Sigmoid colon (tissue), 4 donors: ENCODE data around the gene SIPA1L3.

Experiments
- POLR2AphosphoS5 ChIP-seq, 4 donors: sonication (generic); formaldehyde crosslinking; IDR thresholded peaks; one replicate each; pipeline ENCODE4 v1.6.1; 2017; ENCODE audit warnings: antibody characterized with exemption in 4 of 4
- TF ChIP-seq, protein P1 (sequence below), 4 experiments: fragments of 450-650 bp in 3 of 4; fragments of 200-600 bp in 1 of 4; IDR thresholded peaks; one replicate each; pipeline ENCODE4 v1.5.1; 2016 to 2019; ENCODE audit warnings: antibody characterized with exemption in 4 of 4, mild to moderate bottlenecking in 3 of 4, moderate library complexity in 2 of 4

DNA sequence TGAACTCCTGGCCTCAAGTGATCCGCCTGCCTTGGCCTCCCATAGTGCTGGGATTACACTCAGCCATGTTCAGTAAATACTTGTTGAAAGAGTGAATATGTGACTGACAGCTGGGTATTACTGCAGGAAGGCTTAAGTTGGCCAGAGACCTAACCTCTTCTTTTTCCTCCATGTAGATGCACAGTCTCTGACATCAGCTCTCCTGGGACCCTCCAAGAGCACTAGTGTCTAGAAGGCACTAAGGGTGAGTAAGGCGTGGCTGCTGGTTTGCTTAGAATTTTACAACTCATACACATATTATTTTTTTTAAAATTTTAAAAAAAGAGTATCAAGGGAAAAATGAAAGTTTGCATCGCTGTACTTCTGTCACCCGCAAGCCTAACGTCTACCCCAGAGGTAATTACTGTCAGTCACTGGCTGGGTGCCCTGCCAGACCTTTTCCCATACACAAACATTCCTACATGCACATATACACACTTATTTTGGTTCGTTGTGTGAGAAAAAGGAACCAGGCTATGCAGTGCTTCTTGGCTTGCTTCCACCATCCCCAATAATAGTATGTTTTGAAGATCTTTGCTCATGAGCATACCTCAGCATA lies 122.0 kb downstream of the SIPA1L3 start:
- TF ChIP-seq POLR2AphosphoS5 (IDR thresholded peaks at IDR 0.05): no peak
- TF ChIP-seq, protein P1, sequence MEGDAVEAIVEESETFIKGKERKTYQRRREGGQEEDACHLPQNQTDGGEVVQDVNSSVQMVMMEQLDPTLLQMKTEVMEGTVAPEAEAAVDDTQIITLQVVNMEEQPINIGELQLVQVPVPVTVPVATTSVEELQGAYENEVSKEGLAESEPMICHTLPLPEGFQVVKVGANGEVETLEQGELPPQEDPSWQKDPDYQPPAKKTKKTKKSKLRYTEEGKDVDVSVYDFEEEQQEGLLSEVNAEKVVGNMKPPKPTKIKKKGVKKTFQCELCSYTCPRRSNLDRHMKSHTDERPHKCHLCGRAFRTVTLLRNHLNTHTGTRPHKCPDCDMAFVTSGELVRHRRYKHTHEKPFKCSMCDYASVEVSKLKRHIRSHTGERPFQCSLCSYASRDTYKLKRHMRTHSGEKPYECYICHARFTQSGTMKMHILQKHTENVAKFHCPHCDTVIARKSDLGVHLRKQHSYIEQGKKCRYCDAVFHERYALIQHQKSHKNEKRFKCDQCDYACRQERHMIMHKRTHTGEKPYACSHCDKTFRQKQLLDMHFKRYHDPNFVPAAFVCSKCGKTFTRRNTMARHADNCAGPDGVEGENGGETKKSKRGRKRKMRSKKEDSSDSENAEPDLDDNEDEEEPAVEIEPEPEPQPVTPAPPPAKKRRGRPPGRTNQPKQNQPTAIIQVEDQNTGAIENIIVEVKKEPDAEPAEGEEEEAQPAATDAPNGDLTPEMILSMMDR (IDR thresholded peaks at IDR 0.05): no peak
